OCI-LY1 (cell line): ENCODE results near the gene RTP2.

ENCODE experiments used
- H2AFZ ChIP-seq: fragments of 200-600 bp; sonication (generic), shearing (Covaris generic); 2 replicates; pipeline ENCODE4 v1.6.0; 2014; ENCODE audit warnings: antibody characterized with exemption, mild to moderate bottlenecking, low read length
- H3F3A ChIP-seq: fragments of 200-600 bp; sonication (generic), shearing (Covaris generic); 2 replicates; pipeline ENCODE4 v1.6.0; 2014; ENCODE audit warnings: mild to moderate bottlenecking, antibody characterized with exemption, low read length, moderate library complexity; ENCODE audit not compliant: insufficient read depth
- H3K27ac ChIP-seq: fragments of 200-600 bp; sonication (generic); 2 replicates; pipeline ENCODE4 v1.5.1; 2014; ENCODE audit warnings: low read length, mixed run types, mild to moderate bottlenecking, low read depth; ENCODE audit not compliant: poor library complexity, severe bottlenecking
- H3K27me3 ChIP-seq: fragments of 200-600 bp; sonication (generic); 2 replicates; pipeline ENCODE4 v1.6.0; 2014; ENCODE audit warnings: antibody characterized with exemption, mild to moderate bottlenecking, low read length, moderate library complexity; ENCODE audit not compliant: insufficient read depth
- H3K36me3 ChIP-seq: fragments of 200-600 bp; sonication (generic); 2 replicates; pipeline ENCODE4 v1.6.1; 2014; ENCODE audit warnings: mild to moderate bottlenecking, antibody characterized with exemption, low read length, moderate library complexity, mixed read lengths; ENCODE audit not compliant: insufficient read depth
- H3K4me1 ChIP-seq: fragments of 200-600 bp; sonication (generic); 2 replicates; pipeline ENCODE4 v1.5.1; 2014; ENCODE audit warnings: mild to moderate bottlenecking, low read length, moderate library complexity; ENCODE audit not compliant: insufficient read depth, severe bottlenecking
- H3K4me2 ChIP-seq: fragments of 200-600 bp; sonication (generic), shearing (Covaris generic); 2 replicates; pipeline ENCODE4 v1.6.1; 2014; ENCODE audit warnings: low read length
- H3K4me3 ChIP-seq: fragments of 200-600 bp; sonication (generic); 2 replicates; pipeline ENCODE4 v1.5.1; 2014; ENCODE audit warnings: low read length, low read depth, mild to moderate bottlenecking, mixed read lengths; ENCODE audit not compliant: poor library complexity, severe bottlenecking
- H3K79me2 ChIP-seq: fragments of 200-600 bp; shearing (Covaris generic); 2 replicates; pipeline ENCODE4 v1.6.1; 2016; ENCODE audit warnings: mixed run types, low read length, mixed read lengths; ENCODE audit not compliant: insufficient read depth
- H3K9ac ChIP-seq: fragments of 200-600 bp; sonication (generic), shearing (Covaris generic); 2 replicates; pipeline ENCODE4 v1.6.1; 2014; ENCODE audit warnings: mild to moderate bottlenecking, low read length, mixed read lengths
- H3K9me2 ChIP-seq: fragments of 200-600 bp; sonication (generic), shearing (Covaris generic); 2 replicates; pipeline ENCODE4 v1.6.1; 2014; ENCODE audit warnings: low read depth, mild to moderate bottlenecking, low read length, mixed read lengths
- H3K9me3 ChIP-seq: fragments of 200-600 bp; shearing (Covaris generic); 2 replicates; pipeline ENCODE4 v1.6.1; 2014; ENCODE audit warnings: low read length, mixed read lengths
- H4K20me1 ChIP-seq: fragments of 200-600 bp; sonication (generic), shearing (Covaris generic); 2 replicates; pipeline ENCODE4 v1.6.0; 2016; ENCODE audit warnings: mild to moderate bottlenecking, low read length; ENCODE audit not compliant: insufficient read depth
- CTCF ChIP-seq: fragments of 200-600 bp; sonication (generic), shearing (Covaris generic); IDR thresholded peaks from 2 replicates; pipeline ENCODE4 v1.5.1; 2017; ENCODE audit warnings: mild to moderate bottlenecking, antibody characterized with exemption, low read length, moderate library complexity, mixed read lengths
- EZH2 ChIP-seq: fragments of 200-600 bp; sonication (generic), shearing (Covaris generic); IDR thresholded peaks from 2 replicates; pipeline ENCODE4 v1.8.0; 2017; ENCODE audit warnings: borderline replicate concordance, mixed run types, mild to moderate bottlenecking, antibody characterized with exemption, low read length, moderate library complexity, mixed read lengths

The RTP2 gene

GRCh38 chr3:187718802-187719201 lies 16.4 kb upstream of the RTP2 start:
- TF ChIP-seq CTCF = no peak
- TF ChIP-seq EZH2 = no peak
- no peaks in the 10 kb centered on the region for H3K79me2 ChIP-seq
- H3K27me3 ChIP-seq = no peaks in the 10 kb centered on the region
- H3K4me3 ChIP-seq = no peak overlapping the region
- H4K20me1 ChIP-seq = no peaks in the 10 kb centered on the region
- peaks cover 8% of the 10 kb centered on the region for H3K4me1 ChIP-seq
- no peaks in the 10 kb centered on the region for H3K9me2 ChIP-seq
- no peaks in the 10 kb centered on the region for H3K9me3 ChIP-seq
- H3K27ac ChIP-seq = no peak overlapping the region
- no peak overlapping the region for H2AFZ ChIP-seq
- H3K36me3 ChIP-seq = peaks cover 38% of the 10 kb centered on the region
- peaks cover 35% of the 10 kb centered on the region for H3F3A ChIP-seq
- H3K4me2 ChIP-seq = no peak overlapping the region
- no peak overlapping the region for H3K9ac ChIP-seq

DNA sequence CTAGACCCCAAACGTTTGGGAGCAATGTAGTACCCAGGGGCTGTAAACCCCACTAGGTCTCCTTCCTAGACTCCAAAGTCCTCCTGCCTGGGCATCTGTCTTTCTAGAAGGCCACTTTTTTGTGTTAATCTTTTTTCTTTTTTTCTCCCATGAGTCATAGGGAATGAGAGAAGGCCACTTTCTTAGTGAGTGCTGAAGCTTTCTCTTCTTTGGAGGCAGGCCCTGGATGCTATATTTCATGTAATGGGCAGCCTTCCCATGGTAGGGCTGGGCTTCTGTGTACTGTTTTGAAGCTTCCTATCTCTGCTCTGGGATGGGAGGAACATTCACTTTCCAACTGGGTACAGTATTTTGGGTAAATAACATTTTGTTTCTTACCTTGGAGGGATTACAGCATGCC lies 15.2 kb upstream of the RTP2 start:
- Histone ChIP-seq H3K4me1 (peaks cover 12% of the 10 kb centered on the region), H4K20me1 (no peaks in the 10 kb centered on the region), H3K4me2 (no peak overlapping the region), H3K36me3 (peaks cover 26% of the 10 kb centered on the region), H3K9ac (no peak overlapping the region), H2AFZ (no peak overlapping the region), H3K9me3 (no peaks in the 10 kb centered on the region), H3F3A (peaks cover 24% of the 10 kb centered on the region), H3K4me3 (no peak overlapping the region), H3K9me2 (no peaks in the 10 kb centered on the region), H3K27me3 (no peaks in the 10 kb centered on the region), H3K79me2 (no peaks in the 10 kb centered on the region), H3K27ac (no peak overlapping the region)
- TF ChIP-seq CTCF (no peak), EZH2 (no peak)

DNA sequence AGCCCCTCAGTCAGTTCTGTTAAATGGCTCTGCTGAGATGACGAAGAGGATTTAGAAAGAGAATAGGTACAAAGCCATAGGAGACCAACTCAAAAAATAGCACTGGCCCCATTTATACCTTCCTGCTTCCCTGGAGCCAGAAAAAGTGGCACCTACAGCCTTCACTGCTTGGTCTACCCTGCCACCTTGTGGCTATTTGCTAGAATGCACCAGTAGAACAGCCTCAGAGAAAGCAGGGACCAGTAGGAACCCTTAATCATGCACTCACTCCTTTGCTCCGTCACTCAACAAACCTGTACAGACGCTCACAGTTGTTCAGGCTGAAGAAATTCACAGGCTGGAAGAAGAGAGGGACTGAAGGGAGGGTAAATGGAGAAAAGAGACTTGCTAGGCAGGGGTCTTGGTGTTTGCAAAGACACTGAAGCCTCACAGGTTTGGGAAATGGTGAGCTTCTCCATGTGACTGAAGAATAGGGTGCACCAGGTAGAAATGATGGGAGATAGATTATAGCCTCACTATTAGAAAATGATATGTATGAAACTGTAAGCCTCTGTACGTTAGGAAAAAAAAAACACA lies 12.1 kb upstream of the RTP2 start:
- no peak overlapping the region for H3K4me3 ChIP-seq
- no peaks in the 10 kb centered on the region for H3K27me3 ChIP-seq
- TF ChIP-seq CTCF = peak; percentile 98
- TF ChIP-seq EZH2 = no peak
- H3F3A ChIP-seq = peaks cover 3% of the 10 kb centered on the region
- no peak overlapping the region for H3K4me2 ChIP-seq
- H3K27ac ChIP-seq = no peak overlapping the region
- no peak overlapping the region for H3K9ac ChIP-seq
- H3K9me3 ChIP-seq = no peaks in the 10 kb centered on the region
- peaks cover 12% of the 10 kb centered on the region for H3K4me1 ChIP-seq
- no peak overlapping the region for H2AFZ ChIP-seq
- no peaks in the 10 kb centered on the region for H3K36me3 ChIP-seq
- no peaks in the 10 kb centered on the region for H3K79me2 ChIP-seq
- no peaks in the 10 kb centered on the region for H4K20me1 ChIP-seq
- no peaks in the 10 kb centered on the region for H3K9me2 ChIP-seq
